ENCODE results near the gene FKBP15. TPM values are rescaled to one million over a fixed set of nuclear protein-coding genes. Genes with fewer than 3 reads are reported as not detected.
A peak's percentile ranks its signal among the peaks of the same experiment; 100 is the strongest.
"Not testable (repeated sequence)": the region's sequence is repeated elsewhere in the genome, so short reads cannot be mapped to it uniquely, and the experiment has no call there.

Gene FKBP15
- total RNA-seq, 1 experiment from 2014 or later = 22.0 TPM

DNA sequence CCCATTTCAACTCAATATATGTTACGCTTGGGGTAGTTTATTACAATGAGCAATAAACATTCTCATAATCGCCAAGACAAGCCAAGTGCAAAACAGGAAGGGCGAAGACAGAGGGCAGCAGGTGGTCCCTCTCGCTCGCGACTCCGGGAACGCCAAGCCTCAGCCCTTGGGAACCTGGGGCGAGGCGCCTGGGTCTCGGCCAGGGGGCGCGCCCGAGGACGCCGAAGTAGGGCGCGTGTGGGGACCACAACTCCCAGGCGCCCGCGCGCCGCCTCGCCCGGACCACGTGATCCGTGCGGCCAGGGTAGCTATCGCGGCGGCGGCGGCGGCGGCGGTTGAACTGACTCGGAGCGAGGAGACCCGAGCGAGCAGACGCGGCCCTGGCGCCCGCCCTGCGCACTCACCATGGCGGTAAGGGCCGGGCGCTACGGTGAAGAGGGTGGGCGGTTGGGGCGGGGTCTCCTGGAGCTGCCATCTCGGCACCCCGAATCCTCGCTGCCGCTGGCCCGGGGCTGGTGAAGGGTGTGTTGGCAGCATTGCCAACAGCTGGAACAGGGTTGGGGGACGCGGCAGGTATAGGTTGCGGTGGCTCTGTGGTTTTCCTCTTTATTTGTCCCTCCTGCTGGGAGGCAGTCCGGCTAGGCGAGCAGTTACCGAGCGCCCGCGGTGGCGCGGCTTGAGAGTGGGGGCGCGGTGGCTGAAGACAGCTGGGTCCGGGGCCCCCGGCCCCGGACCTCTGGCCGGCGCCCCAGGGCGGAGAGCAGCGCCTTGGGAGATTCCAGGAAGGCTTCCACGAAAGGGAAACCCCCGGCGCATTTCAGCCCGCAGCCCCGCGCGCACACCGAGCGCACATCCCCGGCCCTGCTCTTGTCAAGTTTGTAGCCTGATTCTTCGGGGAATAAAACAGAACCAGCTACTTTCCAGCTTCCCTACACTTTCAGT is 70.1 kb downstream of the FKBP15 start, which contains the start of gene SLC31A2:
SLC31A2 (plus strand) TSS at position 338 of the 942 bp plus-strand sequence; CDS start at position 406, 68 bp downstream.
- DNase-seq (ENCODE audit: low read depth) = peak; percentile 86

- DNase-seq (ENCODE audit: low read depth) = not testable (repeated sequence)
These were observed 71.5 kb downstream of the FKBP15 start for GRCh38 chr9:113149561-113149960.

GRCh38 chr9:113148781-113149510 is 72.1 kb downstream of the FKBP15 start:
- no peak for DNase-seq (ENCODE audit: low read depth)

DNA sequence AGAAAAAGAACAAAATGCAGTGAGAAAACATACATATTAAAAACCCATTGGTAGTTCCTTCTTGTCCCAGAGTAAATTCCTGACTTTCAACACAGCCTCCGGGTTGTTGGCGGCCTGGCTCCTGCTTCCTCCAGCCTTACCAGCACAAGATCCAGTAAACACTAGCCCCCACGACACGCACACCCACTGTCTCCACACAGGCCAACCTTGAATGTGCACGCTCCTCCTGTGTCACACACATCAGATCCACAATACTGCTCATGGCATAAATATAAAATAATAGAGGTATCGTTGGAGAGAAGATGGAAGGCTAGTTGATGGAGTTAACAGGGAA is 72.7 kb downstream of the FKBP15 start:
- DNase-seq (ENCODE audit: low read depth) = no peak

GRCh38 chr9:113143432-113144227 is 77.4 kb downstream of the FKBP15 start:
- no peak for DNase-seq (ENCODE audit: low read depth)

DNA sequence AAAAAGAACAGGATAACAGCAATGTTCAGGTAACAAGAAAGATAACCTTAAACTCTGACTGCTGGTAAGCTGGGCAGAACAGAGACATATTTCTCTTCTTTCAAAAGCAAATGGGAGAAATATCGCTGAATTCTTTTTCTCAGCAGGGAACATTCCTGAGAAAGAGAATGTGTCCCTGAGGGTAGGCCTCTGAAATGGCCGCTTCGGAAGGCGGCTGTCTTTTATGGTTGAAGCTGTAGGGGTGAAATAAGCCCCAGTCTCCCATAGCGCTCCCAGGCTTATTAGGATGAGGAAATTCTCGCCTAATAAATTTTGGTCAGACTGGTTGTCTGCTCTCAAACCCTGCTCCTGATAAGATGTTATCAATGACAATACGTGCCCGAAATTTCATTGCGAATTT is 80.2 kb downstream of the FKBP15 start:
- not testable (repeated sequence) for DNase-seq (ENCODE audit: low read depth)

DNA sequence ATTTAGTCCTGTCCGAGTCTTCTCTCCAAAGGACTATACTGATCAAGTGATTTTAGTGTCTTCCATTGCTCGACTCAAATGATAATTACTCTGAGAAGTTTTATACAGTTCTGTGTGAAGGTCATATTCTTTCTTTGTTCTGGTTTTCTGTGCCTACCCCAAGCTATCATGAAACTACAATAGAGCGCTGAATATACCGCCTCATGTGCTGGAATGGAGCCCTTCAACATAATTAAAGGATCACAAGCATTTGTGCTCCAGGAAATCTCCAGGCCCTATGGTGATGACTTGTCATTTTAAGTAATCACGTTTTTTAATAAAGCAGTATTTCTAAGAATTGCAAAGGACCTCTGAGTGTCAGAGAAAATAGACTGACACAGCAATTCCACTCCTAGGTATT is 81.1 kb downstream of the FKBP15 start:
- DNase-seq (ENCODE audit: low read depth) = no peak

- no peak for DNase-seq (ENCODE audit: low read depth)
These were observed 81.8 kb downstream of the FKBP15 start for GRCh38 chr9:113139225-113139829.

DNA sequence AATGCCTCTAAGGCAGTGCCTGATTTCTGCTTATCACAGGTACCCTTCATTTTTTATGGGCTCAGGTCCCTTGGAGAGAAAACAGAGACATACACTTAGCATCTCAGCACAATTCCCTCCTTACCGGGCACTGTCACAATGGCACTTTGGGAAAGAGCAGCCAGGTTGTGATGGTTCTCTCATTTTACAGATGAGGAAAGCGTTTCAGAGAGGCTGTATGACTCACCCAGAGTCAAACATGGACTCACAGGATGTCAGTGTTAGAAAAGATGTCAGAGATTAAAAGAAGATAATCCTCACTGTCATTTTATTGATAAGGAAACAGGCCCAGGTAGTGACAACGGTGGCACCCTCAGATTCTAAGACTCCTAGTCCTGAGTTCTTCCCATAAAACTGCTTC is 82.3 kb downstream of the FKBP15 start:
- DNase-seq (ENCODE audit: low read depth) = no peak

DNA sequence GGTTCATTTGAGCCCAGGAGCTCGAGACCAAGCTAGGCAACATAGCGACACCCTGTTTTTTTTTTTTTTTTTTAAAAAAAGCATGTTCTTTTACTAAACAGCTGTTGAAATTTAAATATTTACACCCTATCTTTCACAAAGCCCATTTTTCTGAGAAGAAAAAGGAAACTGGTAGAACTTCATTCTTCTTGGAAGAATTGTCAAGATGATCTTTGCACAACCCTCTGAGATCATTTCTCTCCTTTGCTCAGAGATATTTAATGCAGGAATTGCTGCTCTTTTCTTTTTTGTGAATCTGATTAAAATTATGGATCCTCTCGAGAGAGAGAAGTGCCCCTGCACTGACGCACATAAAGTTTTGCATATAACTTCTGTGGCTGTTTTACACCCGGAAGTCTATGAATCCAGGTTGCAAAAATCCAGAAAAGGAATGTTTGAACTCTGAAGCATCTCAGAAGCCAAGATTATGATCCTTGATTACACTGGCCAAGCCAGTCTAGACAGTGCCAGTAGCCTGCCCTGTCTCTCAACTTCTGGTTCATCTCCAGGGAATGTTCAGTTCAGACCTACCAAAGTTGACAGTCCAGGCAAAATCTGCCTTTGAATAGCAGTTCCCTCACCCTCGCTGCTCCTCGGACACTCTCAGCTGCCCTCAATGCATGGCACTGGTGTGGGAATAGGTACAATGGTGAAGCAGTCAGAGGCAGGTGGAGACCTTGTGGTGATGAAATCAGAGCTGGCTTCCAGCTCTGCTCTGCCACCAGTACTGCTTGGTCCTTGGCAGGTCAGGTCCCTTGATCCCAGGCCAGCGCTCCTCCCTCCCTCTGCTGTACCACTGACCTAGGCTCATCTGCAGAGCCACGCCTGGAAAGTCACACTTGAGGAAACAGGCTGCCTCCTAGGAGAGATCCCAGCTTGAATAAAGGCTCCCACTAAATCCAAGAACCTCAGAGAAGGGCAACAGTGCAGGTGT is 83.6 kb downstream of the FKBP15 start:
- no peak for DNase-seq (ENCODE audit: low read depth)

GRCh38 chr9:113131689-113132151 is 89.4 kb downstream of the FKBP15 start:
- DNase-seq (ENCODE audit: low read depth) = no peak

- DNase-seq (ENCODE audit: low read depth) = no peak
These were observed 91.2 kb downstream of the FKBP15 start for GRCh38 chr9:113129884-113130283.

GRCh38 chr9:113129466-113129865 is 91.6 kb downstream of the FKBP15 start:
- DNase-seq (ENCODE audit: low read depth) = no peak

GRCh38 chr9:113125386-113126035 is 95.6 kb downstream of the FKBP15 start:
- no peak for DNase-seq (ENCODE audit: low read depth)

DNA sequence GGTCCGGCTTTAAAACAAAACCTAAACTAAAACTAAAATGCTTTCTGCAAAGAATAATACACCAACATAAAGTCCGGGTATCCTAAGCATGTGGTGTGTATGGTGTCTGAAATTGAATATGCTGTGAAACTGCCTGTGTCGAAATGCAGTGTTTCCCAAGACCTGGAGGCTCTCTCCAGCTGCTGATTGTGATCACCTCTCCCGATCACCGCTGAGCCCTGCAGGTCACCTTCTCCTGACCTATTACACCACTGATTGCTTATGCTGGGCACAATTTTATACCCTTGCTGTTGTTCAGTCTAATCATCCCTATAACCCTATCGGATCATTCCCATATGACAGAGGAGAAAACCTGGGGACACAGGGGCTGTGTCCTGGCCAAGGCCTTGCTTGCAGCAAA is 102.2 kb downstream of the FKBP15 start:
- not testable (repeated sequence) for DNase-seq (ENCODE audit: low read depth)

Data from HT1080 (cell line).